Gastrocnemius medialis (tissue), 4 donors: ENCODE measurements around the gene KRT7. TPM values are rescaled to one million over a fixed set of nuclear protein-coding genes. Genes with fewer than 3 reads are reported as not detected.

Source experiments
- ATAC-seq, 2 donors: fragments of 150-250 bp; one replicate each; pipeline ENCODE4 v1.9.1; 2016
- DNase-seq, 2 donors: peaks; one replicate each; pipeline ENCODE4 v3.0.0-alpha.2; 2019
- H3K27ac ChIP-seq, 4 donors: fragments of 200-600 bp; sonication (generic); 1 replicate in 1 of 4; 2 replicates in 3 of 4; pipeline ENCODE4 v1.5.1; 2016 to 2018; ENCODE audit warnings: mild to moderate bottlenecking in 2 of 4, moderate library complexity in 1 of 4
- H3K27me3 ChIP-seq, 3 donors: fragments of 200-600 bp; sonication (generic) in 2 of 3; 1 replicate in 1 of 3; 2 replicates in 2 of 3; pipeline versions ENCODE4 v1.5.1 to v1.6.0; 2016 to 2019; ENCODE audit warnings: mild to moderate bottlenecking in 1 of 3, moderate library complexity in 1 of 3
- H3K36me3 ChIP-seq, 2 donors: fragments of 200-600 bp; sonication (generic) in 1 of 2; one replicate each; pipeline ENCODE4 v1.5.1; 2017 to 2018
- H3K4me1 ChIP-seq, 2 donors: fragments of 200-600 bp; sonication (generic) in 1 of 2; one replicate each; pipeline ENCODE4 v1.5.1; 2016 to 2017; ENCODE audit warnings: mild to moderate bottlenecking in 2 of 2
- H3K4me3 ChIP-seq, 4 donors: fragments of 200-600 bp; sonication (generic) in 3 of 4; 1 replicate in 1 of 4; 2 replicates in 3 of 4; pipeline ENCODE4 v1.5.1; 2016 to 2019; ENCODE audit warnings: mild to moderate bottlenecking in 2 of 4
- H3K9me3 ChIP-seq, 3 donors: fragments of 200-600 bp; sonication (generic) in 2 of 3; 1 replicate in 1 of 3; 2 replicates in 2 of 3; pipeline ENCODE4 v1.5.1; 2016 to 2019
- CTCF ChIP-seq, 5 experiments: fragments of 450-650 bp in 3 of 5; fragments of 200-600 bp in 2 of 5; sonication (generic) in 2 of 5; IDR thresholded peaks in 4 of 5; conservative IDR thresholded peaks in 1 of 5; 1 replicate in 4 of 5; 2 replicates in 1 of 5; pipeline ENCODE4 v1.5.1; 2016 to 2019; ENCODE audit warnings: antibody characterized with exemption in 5 of 5, mild to moderate bottlenecking in 3 of 5, moderate library complexity in 3 of 5
- POLR2A ChIP-seq, 2 donors: fragments of 450-650 bp; IDR thresholded peaks; one replicate each; pipeline ENCODE4 v1.6.1; 2017; ENCODE audit warnings: antibody characterized with exemption in 2 of 2, mild to moderate bottlenecking in 2 of 2, moderate library complexity in 2 of 2
- in situ Hi-C, 4 donors: fragments of 200-750 bp; cut with MboI; loops; one replicate each; pipeline versions ENCODE4 v1.15.0 to v1.8.0; 2017; ENCODE audit warnings: low sequenced_read_pairs in 4 of 4
- intact Hi-C: fragments of 100-400 bp; cut with DNase I; formaldehyde crosslinking; loops from one replicate; pipeline ENCODE4 v1.15.1; 2023; ENCODE audit warnings: low total_unique reads
- total RNA-seq, 4 donors: library from RNA; depleted of rRNA; stranded (reverse); fragments of >200 nt; gene quantifications; one replicate each; pipeline versions ENCODE4 v1.1.0 to v1.2.3, GENCODE V29; 2016

The KRT7 gene
- total RNA-seq, result 1 to 10 TPM in 3 of 4 donors, under 1 TPM in 1; 0.39 to 4.4 (median 1.2) TPM

GRCh38 chr12:52232674-52233461 is at the start of gene KRT7:
KRT7 (plus strand) TSS chr12:52233243; CDS start chr12:52233297, 54 bp downstream.
- Histone ChIP-seq H3K4me3 (peak within 1 kb of the TSS in 1 of 4 donors; percentile 4), H3K9me3 (no peaks in the 10 kb centered on the region), H3K4me1 (peaks cover 0 to 9% of the 10 kb centered on the region in 2 donors), H3K27me3 (peaks cover 17 to 20% (median 18%) of the 10 kb centered on the region in 3 donors), H3K27ac (no peak within 1 kb of the TSS), H3K36me3 (no peaks in the 10 kb centered on the region)
- in situ Hi-C loops, result no loop called here
- TF ChIP-seq CTCF (IDR thresholded peaks at IDR 0.05 in 4 of 5, conservative IDR thresholded peaks at IDR 0.05 in 1 of 5) (no peak), POLR2A (IDR thresholded peaks at IDR 0.05) (no peak)
- intact Hi-C loops, result no loop called here
- DNase-seq (no peak), ATAC-seq (no peak)

- Histone ChIP-seq H3K9me3 (no peaks in the 10 kb centered on the region), H3K27ac (no peak overlapping the region), H3K4me1 (peaks cover 3 to 4% of the 10 kb centered on the region in 2 donors), H3K27me3 (no peaks in the 10 kb centered on the region), H3K36me3 (no peaks in the 10 kb centered on the region), H3K4me3 (no peak overlapping the region)
- DNase-seq (no peak), ATAC-seq (no peak)
- intact Hi-C loops (no loop called here), in situ Hi-C loops (no loop called here)
- TF ChIP-seq POLR2A (IDR thresholded peaks at IDR 0.05), result no peak
- no peak for TF ChIP-seq CTCF (IDR thresholded peaks at IDR 0.05 in 4 of 5, conservative IDR thresholded peaks at IDR 0.05 in 1 of 5)
Measured at GRCh38 chr12:52183544-52183910, 49.5 kb upstream of the KRT7 start.

GRCh38 chr12:52183971-52184370 is 49.1 kb upstream of the KRT7 start:
- peaks cover 3 to 4% of the 10 kb centered on the region in 2 donors for H3K4me1 ChIP-seq
- intact Hi-C loops, result no loop called here
- in situ Hi-C loops, result no loop called here
- TF ChIP-seq POLR2A (IDR thresholded peaks at IDR 0.05) (no peak), CTCF (IDR thresholded peaks at IDR 0.05 in 4 of 5, conservative IDR thresholded peaks at IDR 0.05 in 1 of 5) (no peak)
- no peaks in the 10 kb centered on the region for H3K36me3 ChIP-seq
- no peak overlapping the region for H3K4me3 ChIP-seq
- H3K9me3 ChIP-seq, result no peaks in the 10 kb centered on the region
- no peak for DNase-seq
- H3K27ac ChIP-seq, result no peak overlapping the region
- no peak for ATAC-seq
- H3K27me3 ChIP-seq, result no peaks in the 10 kb centered on the region

- no peaks in the 10 kb centered on the region for H3K27me3 ChIP-seq
- TF ChIP-seq POLR2A (IDR thresholded peaks at IDR 0.05) (no peak), CTCF (IDR thresholded peaks at IDR 0.05 in 4 of 5, conservative IDR thresholded peaks at IDR 0.05 in 1 of 5) (no peak)
- ATAC-seq (no peak), DNase-seq (no peak)
- no peaks in the 10 kb centered on the region for H3K36me3 ChIP-seq
- H3K4me3 ChIP-seq, result no peak overlapping the region
- no peak overlapping the region for H3K27ac ChIP-seq
- in situ Hi-C loops, result no loop called here
- intact Hi-C loops, result no loop called here
- no peaks in the 10 kb centered on the region for H3K9me3 ChIP-seq
- H3K4me1 ChIP-seq, result peaks cover 3 to 4% of the 10 kb centered on the region in 2 donors
Measured at GRCh38 chr12:52184813-52185212, 48.2 kb upstream of the KRT7 start.
